K562 (cell line): ENCODE results near the gene GORASP2. TPM values are rescaled to one million over a fixed set of nuclear protein-coding genes. Genes with fewer than 3 reads are reported as not detected.

Experiments
- ATAC-seq: fragments of 200-7000 bp; cut with Tn5 transposase; 3 replicates; pipeline ENCODE4 v1.9.1; 2020; ENCODE audit warnings: moderate library complexity
- BruUV-seq: library from RNA; stranded (reverse); fragments of 400-500 nt; replicated peaks from 2 replicates; lab custom pipeline; 2021; lab: Mats Ljungman, UMichigan
- CTCF ChIA-PET: fragments of 300-600 bp; formaldehyde crosslinking; extraction: SDS; loops from one replicate; lab custom pipeline; 2021; ENCODE audit warnings: low intra/inter-chr PET ratio; lab: Yijun Ruan, JAX
- POLR2A ChIA-PET: fragments of 300-600, 350-650 bp; sonication (Branson Sonifier 250); formaldehyde crosslinking; extraction: SDS; loops from one replicate; lab custom pipeline; 2021; ENCODE audit warnings: antibody characterized with exemption, inconsistent platforms; lab: Yijun Ruan, JAX
- DNase-seq, 4 experiments: peaks; one replicate each; pipeline versions ENCODE4 v3.0.0 to v3.0.0-alpha.2; 2011 to 2018; ENCODE audit warnings: low spot score in 3 of 4, mixed read lengths in 3 of 4; ENCODE audit errors: extremely low read depth in 1 of 4
- FAIRE-seq: peaks from 2 replicates; lab custom pipeline; 2011; peaks lifted over from hg19 to GRCh38; lab: Jason Lieb, UNC
- H2AFZ ChIP-seq: 2 replicates; pipeline ENCODE4 v1.6.0; 2011; ENCODE audit warnings: low read depth, low read length, control low read depth, inconsistent platforms
- H3K27ac ChIP-seq: fragments of 200-600 bp; 3 replicates; pipeline ENCODE4 v1.8.0; 2011; ENCODE audit warnings: low read depth, mild to moderate bottlenecking, control low read depth, inconsistent platforms, low read length, moderate library complexity, mixed read lengths; ENCODE audit errors: extremely low read depth
- H3K27me3 ChIP-seq, 2 experiments: fragments of 300-600 bp in 1 of 2; 2 replicates in 1 of 2; 3 replicates in 1 of 2; pipeline versions ENCODE4 v1.6.0 to v1.8.0; 2011; ENCODE audit warnings: inconsistent platforms in 2 of 2, low read length in 2 of 2, mild to moderate bottlenecking in 1 of 2, mixed read lengths in 1 of 2, moderate library complexity in 1 of 2; ENCODE audit not compliant: control insufficient read depth in 2 of 2, insufficient read depth in 2 of 2
- H3K36me3 ChIP-seq: fragments of 300-600 bp; 3 replicates; pipeline ENCODE4 v1.8.0; 2011; ENCODE audit warnings: mild to moderate bottlenecking, low read length, inconsistent platforms; ENCODE audit not compliant: control insufficient read depth, insufficient read depth
- H3K4me1 ChIP-seq, 2 experiments: fragments of 200-600 bp in 1 of 2; replicated peaks in 1 of 2; 2 replicates in 1 of 2; 3 replicates in 1 of 2; pipeline versions ENCODE4 v1.5.1 to v1.8.0; 2011; ENCODE audit warnings: inconsistent platforms in 2 of 2, low read length in 2 of 2, mild to moderate bottlenecking in 1 of 2, mixed read lengths in 1 of 2, moderate library complexity in 1 of 2; ENCODE audit not compliant: control insufficient read depth in 2 of 2, insufficient read depth in 2 of 2
- H3K4me2 ChIP-seq: 2 replicates; pipeline ENCODE4 v1.6.1; 2011; ENCODE audit warnings: low read length, control low read depth, inconsistent platforms, mixed read lengths; ENCODE audit not compliant: insufficient read depth
- H3K4me3 ChIP-seq: fragments of 200-600 bp; sonication (generic), shearing (Covaris generic); 2 replicates; pipeline ENCODE4 v1.5.1; 2016; ENCODE audit warnings: control low read depth, inconsistent platforms
- H3K79me2 ChIP-seq: fragments of 200-600 bp; 3 replicates; pipeline ENCODE4 v1.8.0; 2011; ENCODE audit warnings: low read length, inconsistent platforms; ENCODE audit not compliant: control insufficient read depth, insufficient read depth
- H3K9ac ChIP-seq, 2 experiments: 2 replicates each; pipeline versions ENCODE4 v1.6.0 to v1.6.1; 2011; ENCODE audit warnings: low read depth in 2 of 2, low read length in 2 of 2, control low read depth in 1 of 2, inconsistent platforms in 1 of 2, mild to moderate bottlenecking in 1 of 2, mixed read lengths in 1 of 2; ENCODE audit not compliant: insufficient read depth in 1 of 2
- H3K9me1 ChIP-seq: one replicate; pipeline ENCODE4 v1.6.0; 2011; ENCODE audit warnings: inconsistent platforms, mild to moderate bottlenecking, low read length, moderate library complexity; ENCODE audit not compliant: control insufficient read depth, insufficient read depth
- H3K9me3 ChIP-seq: replicated peaks from 2 replicates; pipeline ENCODE4 v1.5.1; 2011; ENCODE audit warnings: low read depth, low read length, inconsistent platforms; ENCODE audit not compliant: control insufficient read depth, insufficient read depth
- H4K20me1 ChIP-seq: replicated peaks from 2 replicates; pipeline ENCODE4 v1.6.1; 2011; ENCODE audit warnings: low read length, inconsistent platforms, mixed read lengths; ENCODE audit not compliant: control insufficient read depth, insufficient read depth
- CC2D1A ChIP-seq: fragments of 450-650 bp; IDR thresholded peaks from 2 replicates; pipeline ENCODE4 v1.6.1; 2017; ENCODE audit warnings: mild to moderate bottlenecking
- CREB1 ChIP-seq, 2 experiments: sonication (generic) in 1 of 2; formaldehyde crosslinking in 1 of 2; IDR thresholded peaks; 2 replicates each; pipeline versions ENCODE4 v1.6.1 to v1.8.0; 2012 to 2022; ENCODE audit warnings: inconsistent platforms in 1 of 2, mild to moderate bottlenecking in 1 of 2, missing genetic modification reagents in 1 of 2, moderate library complexity in 1 of 2
- ILK ChIP-seq: fragments of 450-650 bp; IDR thresholded peaks from 2 replicates; pipeline ENCODE4 v1.6.1; 2016; ENCODE audit warnings: missing genetic modification characterization, low read depth, mild to moderate bottlenecking, missing compliant biosample characterization, moderate library complexity, borderline replicate concordance
- MTF1 ChIP-seq: fragments of 250-450 bp; sonication (Bioruptor Pico); IDR thresholded peaks from 2 replicates; pipeline ENCODE4 v1.9.0; 2021; ENCODE audit warnings: moderate library complexity, mild to moderate bottlenecking, inconsistent platforms, borderline replicate concordance
- MXI1 ChIP-seq: IDR thresholded peaks from 2 replicates; pipeline ENCODE4 v1.6.1; 2011; ENCODE audit warnings: low read depth, mild to moderate bottlenecking, improper control_type of control experiment, low read length
- NUFIP1 ChIP-seq: fragments of 450-650 bp; IDR thresholded peaks from 2 replicates; pipeline ENCODE4 v1.6.1; 2018; ENCODE audit not compliant: partially characterized antibody
- OTX1 ChIP-seq: fragments of 450-650 bp; formaldehyde crosslinking; IDR thresholded peaks from 2 replicates; pipeline ENCODE4 v1.4.0; 2022; ENCODE audit warnings: mild to moderate bottlenecking
- PML ChIP-seq: IDR thresholded peaks from 2 replicates; pipeline ENCODE4 v1.6.1; 2012; ENCODE audit warnings: low read length, inconsistent platforms
- ZC3H11A ChIP-seq: IDR thresholded peaks from 2 replicates; pipeline ENCODE4 v1.6.1; 2012; ENCODE audit warnings: low read depth, low read length, improper control_type of control experiment
- ZKSCAN3 ChIP-seq: fragments of 250-450 bp; sonication (Bioruptor Pico); IDR thresholded peaks from 2 replicates; pipeline ENCODE4 v1.4.0; 2020
- ZNF212 ChIP-seq: fragments of 450-650 bp; formaldehyde crosslinking; IDR thresholded peaks from 2 replicates; pipeline ENCODE4 v1.4.0; 2020; ENCODE audit warnings: mild to moderate bottlenecking
- ZNF830 ChIP-seq: fragments of 250-450 bp; sonication (Bioruptor Pico); IDR thresholded peaks from 2 replicates; pipeline ENCODE4 v1.5.0; 2021; ENCODE audit warnings: mild to moderate bottlenecking
- ZSCAN29 ChIP-seq: fragments of 450-650 bp; IDR thresholded peaks from 2 replicates; pipeline ENCODE4 v1.6.1; 2017
- WGBS: fragments of 100-300 bp; shearing (Covaris generic); methylation state at CpG from one replicate; pipeline ENCODE4 v1.1.6; 2016; ENCODE audit warnings: low coverage, mixed read lengths; ENCODE audit not compliant: insufficient coverage; ENCODE audit errors: missing lambda C conversion rate; 5-methylcytosine and 5-hydroxymethylcytosine counted together
- in situ Hi-C: fragments of 300-500 bp; cut with MboI; formaldehyde crosslinking; loops from 4 replicates; pipeline ENCODE4 v1.15.0; 2018; ENCODE audit warnings: inconsistent platforms, mixed read lengths
- intact Hi-C: fragments of 100-400 bp; cut with micrococcal nuclease; formaldehyde crosslinking; loops from 2 replicates; pipeline ENCODE4 v1.14.2; 2022
- polyA plus RNA-seq, 8 experiments: library from polyadenylated mRNA; depleted of rRNA in 4 of 8; stranded (reverse) in 5 of 8; unstranded in 3 of 8; fragments of >200 nt; fragmentation: Nextera tagmentation in 2 of 8; fragmentation: Illumina TruSeq in 1 of 8; extraction: Ambion mirVana in 2 of 8; extraction: Trizol in 1 of 8; gene quantifications; 2 replicates each; pipeline versions ENCODE4 v1.2.1 to v1.2.3, GENCODE V29; 2011 to 2014; ENCODE audit warnings: inconsistent platforms in 1 of 8, missing spikeins in 1 of 8
- total RNA-seq, 7 experiments: library from RNA; depleted of rRNA in 6 of 7; stranded (reverse); fragments of >200 nt in 6 of 7; fragmentation: Illumina TruSeq in 2 of 7; extraction: Trizol in 2 of 7; gene quantifications; 2 replicates each; pipeline versions ENCODE4 v1.2.1 to v1.2.3, GENCODE V29; 2011 to 2021; ENCODE audit warnings: low replicate concordance in 1 of 7
- TF ChIP-seq, protein P1 (sequence below): fragments of 250-450 bp; sonication (Bioruptor Pico); IDR thresholded peaks from 2 replicates; pipeline ENCODE4 v1.8.0; 2022; ENCODE audit warnings: inconsistent platforms, mild to moderate bottlenecking, moderate library complexity, borderline replicate concordance
- TF ChIP-seq, protein P2 (sequence below): sonication (generic); formaldehyde crosslinking; IDR thresholded peaks from 2 replicates; pipeline ENCODE4 v1.8.0; 2023; ENCODE audit warnings: mild to moderate bottlenecking, missing genetic modification reagents
- TF ChIP-seq, protein P3 (sequence below): fragments of 450-650 bp; formaldehyde crosslinking; IDR thresholded peaks from 2 replicates; pipeline ENCODE4 v1.4.0; 2022; ENCODE audit warnings: missing genetic modification characterization

The GORASP2 gene
- total and polyA plus RNA-seq, 9 of the 15 experiments (the other 6 are each of a cell fraction or from before 2014, with no cell fraction given) = 27.4 to 180 (median 59.6) TPM

DNA sequence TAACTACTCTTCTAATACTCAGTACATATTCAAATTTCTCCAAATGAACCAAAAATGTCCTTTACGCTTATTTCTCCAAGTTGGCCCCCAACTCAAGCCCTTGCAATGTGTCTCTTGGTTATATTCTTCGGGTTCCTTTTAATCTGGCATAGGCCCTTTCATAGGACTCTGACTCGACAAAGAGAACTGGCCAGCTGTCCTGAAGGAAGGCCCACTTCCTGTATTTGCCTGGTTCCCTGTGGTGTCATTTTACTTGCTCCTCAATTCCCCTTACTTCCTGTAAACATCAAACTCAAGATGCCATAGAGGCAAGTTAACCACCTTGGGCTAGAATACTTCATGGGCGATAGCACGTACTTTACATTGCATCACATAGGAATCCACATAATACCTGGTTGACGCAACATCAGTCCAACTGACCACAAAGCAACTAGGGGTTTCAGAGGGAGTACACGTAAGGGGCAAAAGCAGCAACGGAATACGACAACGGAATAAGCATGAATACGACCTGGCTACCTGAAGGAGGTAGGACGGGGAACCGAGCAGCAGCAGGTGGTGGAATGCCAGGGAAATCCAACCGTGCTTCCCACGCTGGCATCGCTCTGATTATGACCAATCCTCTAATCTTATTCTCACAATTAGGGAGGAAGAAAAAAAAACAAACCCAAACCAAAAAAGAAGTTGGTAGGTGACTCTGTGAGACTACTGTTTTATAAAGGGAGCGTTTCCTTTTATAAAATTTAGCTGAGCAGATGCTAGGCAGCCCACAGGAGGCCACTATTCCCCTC is 823 bp upstream of the GORASP2 start (continued):
- TF ChIP-seq ILK (no peak), NUFIP1 (no peak), OTX1 (CRISPR knock-in tag) (no peak)
- TF ChIP-seq, protein P1, sequence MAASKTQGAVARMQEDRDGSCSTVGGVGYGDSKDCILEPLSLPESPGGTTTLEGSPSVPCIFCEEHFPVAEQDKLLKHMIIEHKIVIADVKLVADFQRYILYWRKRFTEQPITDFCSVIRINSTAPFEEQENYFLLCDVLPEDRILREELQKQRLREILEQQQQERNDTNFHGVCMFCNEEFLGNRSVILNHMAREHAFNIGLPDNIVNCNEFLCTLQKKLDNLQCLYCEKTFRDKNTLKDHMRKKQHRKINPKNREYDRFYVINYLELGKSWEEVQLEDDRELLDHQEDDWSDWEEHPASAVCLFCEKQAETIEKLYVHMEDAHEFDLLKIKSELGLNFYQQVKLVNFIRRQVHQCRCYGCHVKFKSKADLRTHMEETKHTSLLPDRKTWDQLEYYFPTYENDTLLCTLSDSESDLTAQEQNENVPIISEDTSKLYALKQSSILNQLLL (CRISPR knock-in tag) = 0 out of 2 replicates have a peak, but pooled peaks have one; percentile 61
- TF ChIP-seq, protein P2, sequence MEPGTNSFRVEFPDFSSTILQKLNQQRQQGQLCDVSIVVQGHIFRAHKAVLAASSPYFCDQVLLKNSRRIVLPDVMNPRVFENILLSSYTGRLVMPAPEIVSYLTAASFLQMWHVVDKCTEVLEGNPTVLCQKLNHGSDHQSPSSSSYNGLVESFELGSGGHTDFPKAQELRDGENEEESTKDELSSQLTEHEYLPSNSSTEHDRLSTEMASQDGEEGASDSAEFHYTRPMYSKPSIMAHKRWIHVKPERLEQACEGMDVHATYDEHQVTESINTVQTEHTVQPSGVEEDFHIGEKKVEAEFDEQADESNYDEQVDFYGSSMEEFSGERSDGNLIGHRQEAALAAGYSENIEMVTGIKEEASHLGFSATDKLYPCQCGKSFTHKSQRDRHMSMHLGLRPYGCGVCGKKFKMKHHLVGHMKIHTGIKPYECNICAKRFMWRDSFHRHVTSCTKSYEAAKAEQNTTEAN (CRISPR knock-in tag) = 0 out of 2 replicates have a peak, but pooled peaks have one; percentile 30

DNA sequence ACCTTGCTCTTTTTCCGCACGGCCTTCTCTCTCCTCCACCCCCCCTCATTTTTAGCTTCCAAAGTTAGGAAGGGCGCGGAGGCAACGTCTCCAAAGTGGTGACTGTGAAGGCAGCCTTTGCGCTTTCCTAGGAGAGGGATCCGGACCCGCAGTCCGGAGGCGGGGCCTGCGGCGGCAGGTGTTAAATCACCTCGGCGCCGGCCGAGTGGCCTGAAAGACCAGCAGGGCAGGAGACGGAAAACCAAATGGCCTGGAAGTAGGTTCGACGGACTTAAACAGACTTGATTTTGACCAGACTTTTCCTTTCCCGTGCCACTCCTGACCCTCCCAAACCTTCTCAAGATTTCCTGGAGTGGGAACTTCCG is 615 bp downstream of the GORASP2 start:
- 1% methylated on average over 20 of the region's 21 CpGs for WGBS
- Histone ChIP-seq H2AFZ (peak overlapping the region; percentile 90), H4K20me1 (peaks cover 27% of the 10 kb centered on the region), H3K9ac (peak overlapping the region; percentile 92 to 98), H3K4me1 (peaks cover 13 to 26% of the 10 kb centered on the region in 2 experiments; a peak in 4 of 5 replicates), H3K9me1 (no peaks in the 10 kb centered on the region), H3K4me3 (peak overlapping the region; percentile 81), H3K9me3 (peaks cover 8% of the 10 kb centered on the region), H3K27ac (peak overlapping the region; percentile 95), H3K79me2 (peaks cover 56% of the 10 kb centered on the region), H3K36me3 (peaks cover 36% of the 10 kb centered on the region), H3K27me3 (no peaks in the 10 kb centered on the region), H3K4me2 (peak overlapping the region; percentile 100)
- peak; percentile 65 for ATAC-seq
- POLR2A ChIA-PET = interaction anchor here (0.5 to 4.5 kb wide), 40 partner anchors 9 to 1626 kb away, joined by 3 to 28 read pairs (median 4); partner anchors contain the start of genes DCAF17, METTL8 and PDK1
- CTCF ChIA-PET = interaction anchor here (0.7 kb wide), 1 partner anchor 13 kb away, joined by 3 read pairs; no protein-coding TSS in a partner anchor
- no TSS peak for BruUV-seq
- no peak for FAIRE-seq
- in situ Hi-C loops = no loop called here
- intact Hi-C loops = loop anchor here (2.0 kb wide), 1 partner anchor 229 kb away; no protein-coding TSS in a partner anchor
- peak in 2 of 4 experiments; percentile 74 to 79 for DNase-seq
- TF ChIP-seq MTF1 (CRISPR knock-in tag) = no peak
- TF ChIP-seq, protein P3, sequence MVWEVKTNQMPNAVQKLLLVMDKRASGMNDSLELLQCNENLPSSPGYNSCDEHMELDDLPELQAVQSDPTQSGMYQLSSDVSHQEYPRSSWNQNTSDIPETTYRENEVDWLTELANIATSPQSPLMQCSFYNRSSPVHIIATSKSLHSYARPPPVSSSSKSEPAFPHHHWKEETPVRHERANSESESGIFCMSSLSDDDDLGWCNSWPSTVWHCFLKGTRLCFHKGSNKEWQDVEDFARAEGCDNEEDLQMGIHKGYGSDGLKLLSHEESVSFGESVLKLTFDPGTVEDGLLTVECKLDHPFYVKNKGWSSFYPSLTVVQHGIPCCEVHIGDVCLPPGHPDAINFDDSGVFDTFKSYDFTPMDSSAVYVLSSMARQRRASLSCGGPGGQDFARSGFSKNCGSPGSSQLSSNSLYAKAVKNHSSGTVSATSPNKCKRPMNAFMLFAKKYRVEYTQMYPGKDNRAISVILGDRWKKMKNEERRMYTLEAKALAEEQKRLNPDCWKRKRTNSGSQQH (CRISPR knock-in tag) = no peak
- no peak for TF ChIP-seq ZNF212 (CRISPR knock-in tag)
- 0 out of 2 replicates have a peak, but pooled peaks have one; percentile 32 for TF ChIP-seq MXI1
- no peak for TF ChIP-seq PML
- 0 out of 2 replicates have a peak, but pooled peaks have one; percentile 27 for TF ChIP-seq ZC3H11A
- no peak for TF ChIP-seq ZNF830 (CRISPR knock-in tag)
- TF ChIP-seq ZKSCAN3 (CRISPR knock-in tag) = no peak
- no peak for TF ChIP-seq CREB1 (IDR thresholded peaks at IDR 0.05)
- TF ChIP-seq CREB1 (CRISPR knock-in tag; IDR thresholded peaks at IDR 0.05) = no peak
- no peak for TF ChIP-seq CC2D1A
- TF ChIP-seq ZSCAN29 = no peak
